COLO668 (cell line): ENCODE measurements around the gene DPH2.

ENCODE experiments used
- DNase-seq: peaks from one replicate; lab custom pipeline; 2025; ENCODE audit not compliant: unreplicated experiment; lab: John Stamatoyannopoulos, UW

DPH2 gene, protein sequence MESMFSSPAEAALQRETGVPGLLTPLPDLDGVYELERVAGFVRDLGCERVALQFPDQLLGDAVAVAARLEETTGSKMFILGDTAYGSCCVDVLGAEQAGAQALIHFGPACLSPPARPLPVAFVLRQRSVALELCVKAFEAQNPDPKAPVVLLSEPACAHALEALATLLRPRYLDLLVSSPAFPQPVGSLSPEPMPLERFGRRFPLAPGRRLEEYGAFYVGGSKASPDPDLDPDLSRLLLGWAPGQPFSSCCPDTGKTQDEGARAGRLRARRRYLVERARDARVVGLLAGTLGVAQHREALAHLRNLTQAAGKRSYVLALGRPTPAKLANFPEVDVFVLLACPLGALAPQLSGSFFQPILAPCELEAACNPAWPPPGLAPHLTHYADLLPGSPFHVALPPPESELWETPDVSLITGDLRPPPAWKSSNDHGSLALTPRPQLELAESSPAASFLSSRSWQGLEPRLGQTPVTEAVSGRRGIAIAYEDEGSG

DNA sequence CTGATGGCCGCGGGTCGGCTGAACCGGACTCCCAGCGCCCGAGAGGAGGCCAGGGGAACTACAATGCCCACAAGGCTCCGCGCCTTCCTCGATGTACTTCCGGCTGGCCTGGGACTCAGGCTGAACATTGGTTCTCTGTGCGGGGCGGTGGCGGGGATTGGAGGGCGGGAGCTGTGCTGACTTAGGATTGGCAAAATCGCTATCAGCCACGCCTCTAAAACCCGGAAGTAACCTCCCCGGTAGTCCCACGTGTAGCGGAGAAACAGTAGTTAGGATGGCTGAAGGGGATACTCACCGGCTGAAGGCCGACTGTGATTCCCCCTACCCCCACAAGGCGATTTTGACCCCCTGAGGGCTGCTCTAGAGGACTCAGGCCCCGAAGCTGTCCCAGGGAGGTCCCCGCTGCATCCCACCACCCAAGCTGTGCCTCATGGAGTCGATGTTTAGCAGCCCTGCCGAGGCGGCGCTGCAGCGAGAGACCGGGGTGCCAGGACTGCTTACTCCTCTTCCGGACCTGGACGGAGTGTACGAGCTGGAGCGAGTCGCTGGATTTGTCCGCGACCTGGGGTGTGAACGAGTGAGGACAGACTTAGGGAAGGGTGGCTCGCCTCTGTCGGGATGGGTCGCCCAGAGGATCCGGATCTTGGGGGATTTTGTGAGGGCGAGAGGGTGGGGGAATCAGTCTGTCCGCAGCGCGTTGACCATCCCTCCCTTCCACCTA is at the start of gene DPH2:
DPH2 (plus strand) TSS at position 265 of the 721 bp plus-strand sequence; CDS start at position 431, 166 bp downstream.
- DNase-seq: peak; percentile 99

DNA sequence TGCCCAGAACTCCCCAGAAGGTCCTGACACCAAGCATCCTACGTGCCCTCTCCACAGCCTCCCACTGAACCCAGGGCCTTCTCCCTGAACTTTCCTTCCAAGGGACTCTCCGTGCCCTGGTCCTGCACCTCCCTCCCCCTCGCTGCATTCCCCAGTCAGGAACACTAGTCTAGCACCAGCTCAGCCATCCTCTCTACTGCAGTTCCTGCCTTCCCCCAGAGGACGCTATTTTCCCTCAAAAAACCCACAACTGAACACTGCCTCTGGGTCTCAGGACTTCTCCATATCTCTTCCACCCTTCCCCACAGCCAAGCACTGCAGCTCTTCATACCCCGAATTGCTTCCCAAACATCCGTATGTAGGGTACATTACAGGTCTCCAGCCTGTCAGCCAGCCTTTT is 48.8 kb upstream of the DPH2 start:
- DNase-seq: no peak

DNA sequence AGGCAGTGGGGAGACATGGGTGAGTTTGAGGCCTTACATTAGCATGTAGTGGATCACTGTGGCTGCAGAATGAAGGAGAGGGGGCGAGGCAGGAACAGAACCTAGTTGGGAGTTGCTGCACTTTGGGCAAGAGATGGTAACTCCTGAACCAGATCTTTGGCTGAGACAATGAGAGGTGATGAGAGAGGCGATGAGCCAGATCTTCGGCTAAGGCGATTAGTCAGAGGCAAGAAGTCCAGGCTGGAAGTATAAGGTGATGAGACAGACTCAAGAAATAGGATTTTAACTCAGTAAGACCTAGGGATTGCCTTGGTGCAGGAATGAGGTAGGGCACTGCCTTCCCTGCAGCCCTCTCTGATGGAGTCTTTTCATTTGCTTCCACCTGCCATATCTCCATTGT is 45.3 kb upstream of the DPH2 start:
- DNase-seq: no peak

DNA sequence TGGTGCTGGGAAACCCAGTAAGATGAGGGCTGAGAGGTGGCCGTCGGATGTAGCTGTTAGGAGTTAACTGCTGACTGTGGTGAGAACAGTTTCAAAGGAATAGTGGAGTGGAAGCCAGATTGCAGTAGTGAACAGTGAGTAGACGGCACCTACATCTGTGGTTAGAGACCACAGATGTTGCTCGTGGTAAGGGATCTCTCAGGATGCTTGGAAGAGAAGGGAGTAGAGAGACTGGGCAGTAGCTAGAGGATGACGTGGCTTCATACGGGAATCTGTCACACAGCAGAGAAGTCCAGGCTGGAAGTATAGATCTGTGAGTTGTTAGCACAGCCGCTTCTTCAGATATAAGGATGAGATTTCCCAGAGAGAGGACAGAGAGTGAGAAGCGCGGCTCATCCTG is 44.0 kb upstream of the DPH2 start:
- no peak for DNase-seq

DNA sequence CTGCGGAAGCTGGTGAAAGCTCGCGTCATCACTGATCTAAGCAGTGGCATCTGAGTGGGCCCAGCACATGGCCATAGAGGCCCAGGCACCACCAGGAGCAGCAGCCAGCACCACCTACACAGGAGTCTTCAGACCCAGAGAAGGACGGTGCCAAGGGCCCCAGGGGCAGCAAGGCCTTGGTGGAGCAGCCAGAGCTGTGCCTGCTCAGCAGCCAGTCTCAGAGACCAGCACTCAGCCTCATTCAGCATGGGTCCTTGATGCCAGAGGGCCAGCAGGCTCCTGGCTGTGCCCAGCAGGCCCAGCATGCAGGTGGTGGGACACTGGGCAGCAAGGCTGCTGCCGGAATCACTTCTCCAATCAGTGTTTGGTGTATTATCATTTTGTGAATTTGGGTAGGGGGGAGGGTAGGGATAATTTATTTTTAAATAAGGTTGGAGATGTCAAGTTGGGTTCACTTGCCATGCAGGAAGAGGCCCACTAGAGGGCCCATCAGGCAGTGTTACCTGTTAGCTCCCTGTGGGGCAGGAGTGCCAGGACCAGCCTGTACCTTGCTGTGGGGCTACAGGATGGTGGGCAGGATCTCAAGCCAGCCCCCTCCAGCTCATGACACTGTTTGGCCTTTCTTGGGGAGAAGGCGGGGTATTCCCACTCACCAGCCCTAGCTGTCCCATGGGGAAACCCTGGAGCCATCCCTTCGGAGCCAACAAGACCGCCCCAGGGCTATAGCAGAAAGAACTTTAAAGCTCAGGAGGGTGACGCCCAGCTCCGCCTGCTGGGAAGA is 39.5 kb upstream of the DPH2 start:
- DNase-seq: peak; percentile 48

DNA sequence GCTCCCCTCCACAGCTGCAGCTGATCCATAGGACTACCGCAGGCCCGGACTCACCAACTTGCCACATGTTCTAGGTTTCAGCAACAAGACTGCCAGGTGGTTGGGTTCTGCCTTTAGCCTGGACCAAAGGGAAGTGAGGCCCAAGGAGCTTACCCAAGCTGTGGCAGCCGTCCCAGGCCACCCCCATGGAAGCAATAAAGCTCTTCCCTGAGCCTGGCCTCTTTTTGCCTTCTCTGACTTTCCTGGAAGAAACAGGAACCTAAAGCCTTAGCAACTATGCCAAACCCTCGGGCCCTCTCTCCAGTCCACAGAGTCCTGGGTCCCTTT is 38.9 kb upstream of the DPH2 start:
- DNase-seq: no peak

DNA sequence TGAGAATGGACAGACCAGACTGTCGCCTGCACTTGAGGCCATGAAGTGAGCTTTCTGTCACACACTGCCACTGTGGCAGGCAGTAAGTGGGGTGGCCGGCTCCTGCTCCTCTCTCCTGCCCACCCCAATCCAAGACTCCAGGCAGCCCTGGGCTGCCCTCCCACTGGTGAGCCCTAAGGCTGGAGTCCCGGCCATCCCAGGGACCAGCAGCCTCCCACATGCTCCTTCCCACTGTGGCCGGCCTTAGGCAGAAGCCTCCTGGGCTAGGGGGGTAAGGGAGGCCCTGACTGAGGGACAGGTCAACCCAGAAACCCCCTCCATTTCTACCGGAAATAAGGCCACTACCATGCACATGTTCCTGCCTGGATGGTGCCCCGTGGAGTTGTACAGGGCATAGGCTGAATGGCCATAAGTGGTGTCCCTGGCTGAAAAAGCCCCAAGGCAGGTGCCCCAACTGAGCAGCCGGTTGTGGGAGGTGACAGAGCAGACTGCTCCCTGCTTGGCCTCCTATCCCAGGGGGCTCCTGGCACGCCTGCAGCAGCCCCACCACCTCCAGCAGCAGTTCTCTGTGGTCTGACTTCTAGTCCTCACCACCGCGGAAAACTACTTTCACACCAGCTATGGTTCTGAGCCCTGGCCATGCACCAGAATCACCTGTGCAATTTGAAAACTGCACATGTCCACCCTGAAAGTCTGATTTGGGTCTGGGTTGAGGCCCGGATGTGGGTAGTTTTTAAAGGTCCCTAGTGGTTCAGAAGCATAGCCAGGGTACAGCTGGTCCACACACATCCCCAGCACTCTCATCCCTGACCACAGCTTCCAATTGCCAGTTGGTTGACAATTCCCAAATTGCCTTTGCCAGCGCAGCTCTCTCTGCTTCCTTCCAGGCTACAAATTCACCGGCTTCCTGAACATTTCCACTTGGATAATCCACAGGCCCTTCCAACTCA is 37.8 kb upstream of the DPH2 start:
- no peak for DNase-seq

DNA sequence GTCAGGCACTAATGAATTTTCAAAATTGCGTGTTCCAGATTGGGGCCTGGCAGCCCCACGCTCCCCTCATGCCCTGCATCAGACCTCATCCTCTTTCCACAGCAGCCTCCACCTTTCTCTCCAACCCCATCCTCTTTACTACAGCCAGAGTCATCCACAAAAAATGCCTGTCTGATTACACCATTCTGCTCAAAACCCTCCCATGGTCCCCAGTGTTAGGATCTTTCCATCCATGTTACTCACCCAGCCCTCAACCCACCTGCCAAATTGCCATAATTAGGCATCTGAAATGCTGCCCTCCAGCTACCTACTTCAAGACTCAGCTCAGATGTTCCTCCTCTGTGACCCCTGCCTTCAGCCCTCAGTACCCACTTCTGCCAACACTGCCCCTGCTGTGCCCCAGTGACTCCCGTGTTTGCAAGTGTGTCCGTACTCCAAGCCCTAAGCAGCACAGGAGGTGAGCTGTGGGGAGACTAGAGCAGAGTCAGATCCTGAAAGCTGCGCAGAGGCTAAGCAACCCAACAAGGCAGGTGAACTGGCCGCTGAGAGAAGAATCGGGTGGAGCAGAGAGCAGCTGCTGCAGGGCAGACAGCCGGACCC is 36.9 kb upstream of the DPH2 start:
- no peak for DNase-seq

DNA sequence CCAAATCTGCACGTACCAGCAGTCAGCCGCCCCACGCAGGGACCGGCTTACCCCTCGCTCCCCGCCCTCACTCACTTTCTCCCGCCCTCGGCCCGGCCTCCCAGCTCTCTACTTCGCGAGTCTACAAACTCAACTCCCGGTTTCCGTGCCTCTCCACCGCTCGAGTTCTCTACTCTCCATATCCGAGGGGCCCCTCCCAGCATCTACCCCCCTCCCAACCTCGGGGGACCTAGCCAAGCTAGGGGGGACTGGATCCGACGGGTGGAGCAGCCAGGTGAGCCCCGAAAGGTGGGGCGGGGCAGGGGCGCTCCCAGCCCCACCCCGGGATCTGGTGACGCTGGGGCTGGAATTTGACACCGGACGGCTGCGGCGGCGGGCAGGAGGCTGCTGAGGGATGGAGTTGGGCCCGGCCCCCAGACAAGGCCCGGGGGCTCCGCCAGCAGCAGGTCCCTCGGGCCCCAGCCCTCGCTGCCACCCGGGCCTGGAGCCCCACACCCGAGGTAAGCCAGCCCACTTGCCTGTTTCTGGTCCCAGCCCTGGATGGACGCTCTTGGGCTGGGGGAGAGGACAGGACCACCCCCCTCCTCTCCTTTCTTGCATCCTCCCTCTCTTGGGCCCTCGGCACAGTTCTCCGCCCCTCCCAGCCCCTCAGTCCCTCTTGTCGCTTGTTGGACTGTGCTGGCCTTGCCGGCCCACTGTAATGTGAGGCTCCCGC is 36.3 kb upstream of the DPH2 start, which contains the start of gene ARTN:
ARTN (plus strand) TSS at position 416 of the 715 bp plus-strand sequence. CDS start 1,856 bp downstream, outside the sequence.
- peak; percentile 84 for DNase-seq

DNA sequence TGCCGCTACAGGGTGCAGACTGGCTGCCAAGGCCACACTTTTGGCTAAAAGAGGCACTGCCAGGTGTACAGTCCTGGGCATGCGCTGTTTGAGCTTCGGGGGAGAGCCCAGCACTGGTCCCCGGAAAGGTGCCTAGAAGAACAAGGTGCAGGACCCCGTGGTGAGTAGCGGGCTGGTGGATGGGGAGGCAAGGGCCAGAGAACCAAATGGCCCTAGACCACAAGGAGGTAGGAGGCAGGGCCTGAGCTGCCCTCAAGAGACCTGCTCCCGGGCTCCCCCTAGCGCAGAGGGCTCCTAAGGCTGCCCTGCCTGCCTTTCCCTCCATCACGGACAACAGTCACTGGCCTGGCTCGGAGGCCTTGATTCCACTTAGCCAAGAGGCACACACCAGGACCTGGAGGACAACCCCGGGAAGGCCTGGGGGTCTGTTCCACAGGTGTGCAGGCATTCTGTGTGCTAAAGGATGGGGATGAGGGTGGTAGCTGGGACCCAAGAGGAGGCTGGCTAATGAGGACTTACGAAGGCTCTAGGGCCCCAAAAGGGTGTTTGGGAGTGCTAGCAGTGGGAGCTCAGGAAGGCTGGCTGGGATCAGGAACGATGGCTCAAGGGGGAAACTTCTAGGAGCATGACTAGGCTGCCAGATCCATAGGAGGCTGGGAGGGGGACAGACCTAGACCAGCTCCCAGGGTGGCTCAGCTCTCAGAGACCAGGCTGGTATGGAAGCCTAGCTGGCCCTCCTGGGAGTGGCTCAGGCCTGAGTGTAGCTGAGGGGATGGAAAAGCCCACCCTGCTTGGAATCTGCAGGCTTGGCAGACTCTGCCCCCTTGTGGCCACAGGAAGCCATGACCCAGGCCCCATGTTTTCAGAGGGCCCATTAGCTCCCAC is 35.5 kb upstream of the DPH2 start:
- DNase-seq: peak; percentile 90

DNA sequence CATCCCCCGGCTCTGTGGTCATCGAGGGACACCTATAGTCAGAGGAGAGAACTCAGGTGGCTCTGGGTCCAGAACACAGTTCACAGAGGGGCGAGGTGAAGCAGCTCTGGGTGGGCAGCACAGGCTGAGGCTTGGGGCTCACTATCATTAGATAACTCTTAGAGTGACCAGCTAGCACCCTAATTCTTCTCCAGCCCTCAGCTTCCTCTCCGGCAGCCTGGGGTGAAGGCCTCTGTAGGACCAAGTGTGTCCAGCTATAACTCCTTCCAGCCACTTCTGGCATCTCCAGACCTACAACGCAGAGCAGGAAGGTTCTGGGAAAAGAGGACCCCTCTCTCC is 34.9 kb upstream of the DPH2 start:
- DNase-seq: no peak

DNA sequence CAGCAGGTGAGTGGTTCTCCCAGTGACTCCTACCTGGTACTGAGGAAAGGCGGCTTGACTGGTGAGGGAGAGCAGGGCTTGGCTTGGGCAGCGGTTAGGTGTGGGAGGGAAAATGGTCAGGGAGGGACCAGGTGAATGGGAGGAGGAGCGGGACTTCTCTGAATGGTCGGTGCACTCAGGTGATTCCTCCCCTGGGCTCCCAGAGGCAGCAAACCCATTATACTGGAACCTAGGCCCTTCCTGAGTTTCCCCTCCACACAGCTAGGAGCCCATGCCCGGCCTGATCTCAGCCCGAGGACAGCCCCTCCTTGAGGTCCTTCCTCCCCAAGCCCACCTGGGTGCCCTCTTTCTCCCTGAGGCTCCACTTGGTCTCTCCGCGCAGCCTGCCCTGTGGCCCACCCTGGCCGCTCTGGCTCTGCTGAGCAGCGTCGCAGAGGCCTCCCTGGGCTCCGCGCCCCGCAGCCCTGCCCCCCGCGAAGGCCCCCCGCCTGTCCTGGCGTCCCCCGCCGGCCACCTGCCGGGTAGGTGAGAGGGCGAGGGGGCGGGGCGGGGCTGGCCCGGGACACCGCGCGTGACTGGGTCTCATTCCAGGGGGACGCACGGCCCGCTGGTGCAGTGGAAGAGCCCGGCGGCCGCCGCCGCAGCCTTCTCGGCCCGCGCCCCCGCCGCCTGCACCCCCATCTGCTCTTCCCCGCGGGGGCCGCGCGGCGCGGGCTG is 33.9 kb upstream of the DPH2 start:
- DNase-seq: peak; percentile 79

DNA sequence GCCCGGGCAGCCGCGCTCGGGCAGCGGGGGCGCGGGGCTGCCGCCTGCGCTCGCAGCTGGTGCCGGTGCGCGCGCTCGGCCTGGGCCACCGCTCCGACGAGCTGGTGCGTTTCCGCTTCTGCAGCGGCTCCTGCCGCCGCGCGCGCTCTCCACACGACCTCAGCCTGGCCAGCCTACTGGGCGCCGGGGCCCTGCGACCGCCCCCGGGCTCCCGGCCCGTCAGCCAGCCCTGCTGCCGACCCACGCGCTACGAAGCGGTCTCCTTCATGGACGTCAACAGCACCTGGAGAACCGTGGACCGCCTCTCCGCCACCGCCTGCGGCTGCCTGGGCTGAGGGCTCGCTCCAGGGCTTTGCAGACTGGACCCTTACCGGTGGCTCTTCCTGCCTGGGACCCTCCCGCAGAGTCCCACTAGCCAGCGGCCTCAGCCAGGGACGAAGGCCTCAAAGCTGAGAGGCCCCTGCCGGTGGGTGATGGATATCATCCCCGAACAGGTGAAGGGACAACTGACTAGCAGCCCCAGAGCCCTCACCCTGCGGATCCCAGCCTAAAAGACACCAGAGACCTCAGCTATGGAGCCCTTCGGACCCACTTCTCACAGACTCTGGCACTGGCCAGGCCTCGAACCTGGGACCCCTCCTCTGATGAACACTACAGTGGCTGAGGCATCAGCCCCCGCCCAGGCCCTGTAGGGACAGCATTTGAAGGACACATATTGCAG is 33.2 kb upstream of the DPH2 start:
- DNase-seq: peak; percentile 90

DNA sequence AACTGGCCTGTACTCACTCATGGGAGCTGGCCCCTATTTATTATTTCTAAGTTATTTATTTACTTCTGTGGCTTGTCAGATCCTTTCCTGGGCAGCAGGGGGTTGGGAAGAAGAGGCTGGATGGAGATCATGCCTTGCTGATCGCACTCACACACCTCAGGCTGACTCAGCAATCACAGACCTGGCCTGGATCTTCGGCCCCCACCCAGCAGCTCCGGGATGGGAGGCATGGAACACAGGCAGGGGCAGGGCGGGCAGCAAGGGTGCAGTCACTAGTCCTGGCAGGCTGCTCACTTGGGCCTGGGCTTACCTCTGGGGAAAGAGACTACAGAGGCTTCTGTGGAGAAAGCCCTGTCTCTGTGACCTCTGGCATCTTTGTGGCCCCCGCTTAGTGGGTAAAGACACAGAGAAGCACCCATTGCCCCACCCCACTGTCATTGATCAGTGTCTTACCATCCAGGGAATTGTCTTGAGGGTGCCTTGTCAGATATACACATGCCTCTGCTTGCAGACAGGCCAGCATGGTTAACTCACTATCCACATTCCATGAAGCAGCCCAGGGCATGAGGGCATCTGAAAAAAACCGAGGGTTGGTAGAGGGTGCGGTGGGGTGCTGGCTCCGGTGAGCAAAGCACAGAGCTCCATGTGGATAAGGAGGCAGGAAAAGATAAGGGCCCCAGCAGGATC is 32.5 kb upstream of the DPH2 start:
- DNase-seq: no peak

DNA sequence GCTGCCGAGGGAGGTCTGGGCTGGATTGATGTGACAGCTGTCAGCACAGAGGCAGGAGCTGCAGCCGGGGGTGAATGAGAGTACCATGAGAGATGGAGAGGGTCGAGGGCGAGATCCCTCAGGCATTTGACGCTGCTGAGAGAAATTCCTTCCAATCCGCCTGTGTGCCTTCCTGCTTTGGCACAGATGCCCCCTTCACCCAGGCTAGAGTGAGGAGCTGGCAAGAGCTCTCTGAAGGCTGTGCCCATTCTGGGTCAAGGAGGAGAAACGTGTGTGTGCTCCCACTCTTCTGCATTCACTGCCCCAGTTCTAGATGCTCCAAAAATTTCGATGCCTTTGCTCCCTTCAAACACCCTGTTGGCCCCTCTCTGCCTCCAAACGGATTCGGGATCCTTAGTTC is 31.4 kb upstream of the DPH2 start:
- DNase-seq: no peak

DNA sequence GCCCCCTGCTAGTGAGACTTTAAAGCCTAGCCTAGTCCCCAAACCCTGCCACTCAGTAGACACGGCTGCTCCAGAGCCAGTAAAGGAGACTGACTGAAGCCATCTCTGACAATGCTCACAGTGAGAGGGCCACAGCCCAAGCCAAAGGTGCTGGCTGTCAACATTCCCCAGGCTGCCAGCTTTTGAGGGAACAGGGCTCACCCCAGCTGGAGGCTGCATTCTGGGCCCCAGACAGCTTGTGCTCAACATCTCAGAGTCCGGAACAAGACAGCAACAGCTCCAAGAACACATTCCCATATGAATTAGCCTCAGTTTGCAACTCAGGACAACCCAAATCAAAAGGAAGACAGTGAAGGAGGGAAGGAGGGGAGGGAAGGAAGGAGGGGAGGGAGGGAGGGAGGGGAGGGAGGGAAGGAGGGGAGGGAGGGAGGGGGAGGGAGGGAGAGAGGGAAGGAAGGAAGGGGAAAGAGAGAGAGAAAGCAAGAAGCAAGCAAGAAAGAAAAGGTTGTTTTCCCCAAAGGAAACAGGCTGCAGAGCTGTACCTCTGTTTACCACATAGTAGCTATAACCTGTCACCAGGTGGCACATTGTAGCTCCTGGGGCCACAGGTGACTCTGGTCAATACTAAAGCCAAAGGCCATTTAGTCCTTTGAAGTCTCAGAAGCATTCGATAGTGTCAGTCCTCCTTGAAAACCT is 30.8 kb upstream of the DPH2 start:
- DNase-seq: no peak
